Activated B cell treated with CpG ODN at 0.5 μM for 24 hours (primary cell): ENCODE results near the gene ASTN2. TPM values are rescaled to one million over a fixed set of nuclear protein-coding genes. Genes with fewer than 3 reads are reported as not detected.

Source experiments
- ATAC-seq: fragments of 200-7000 bp; cut with Tn5 transposase; one replicate; pipeline ENCODE4 v1.10.0; 2021; ENCODE audit warnings: low read depth, mild to moderate bottlenecking, moderate library complexity
- CTCF ChIA-PET: fragments of 350-600 bp; sonication (Branson Sonifier 250); formaldehyde crosslinking; loops from one replicate; lab custom pipeline; 2021; ENCODE audit warnings: antibody characterized with exemption; lab: Charles Lee
- POLR2A ChIA-PET: fragments of 350-600 bp; sonication (Branson Sonifier 250); formaldehyde crosslinking; loops from one replicate; lab custom pipeline; 2021; ENCODE audit warnings: antibody characterized with exemption; lab: Charles Lee
- DNase-seq: peaks from one replicate; pipeline ENCODE4 v3.0.0; 2022
- H3K27ac Mint-ChIP-seq: one replicate; pipeline ENCODE4 v1.8.0; 2020; ENCODE audit warnings: mixed read lengths
- H3K27me3 Mint-ChIP-seq: one replicate; pipeline ENCODE4 v1.8.0; 2021; ENCODE audit warnings: mixed read lengths
- H3K36me3 Mint-ChIP-seq: one replicate; pipeline ENCODE4 v1.8.0; 2021; ENCODE audit warnings: low read depth, mixed read lengths
- H3K4me1 Mint-ChIP-seq: one replicate; pipeline ENCODE4 v1.8.0; 2021; ENCODE audit warnings: mixed read lengths
- H3K4me3 Mint-ChIP-seq: one replicate; pipeline ENCODE4 v1.8.0; 2020; ENCODE audit warnings: mild to moderate bottlenecking, mixed read lengths
- H3K9me3 Mint-ChIP-seq: one replicate; pipeline ENCODE4 v1.8.0; 2020; ENCODE audit warnings: mixed read lengths
- CTCF ChIP-seq: fragments of 200-600 bp; IDR thresholded peaks from one replicate; pipeline ENCODE4 v1.8.0; 2022; ENCODE audit warnings: antibody characterized with exemption, mild to moderate bottlenecking
- intact Hi-C: fragments of 100-400 bp; cut with micrococcal nuclease; formaldehyde crosslinking; loops from one replicate; pipeline ENCODE4 v1.15.1; 2024
- total RNA-seq: library from RNA; stranded (reverse); gene quantifications from 2 replicates; pipeline ENCODE4 v1.2.3, GENCODE V29; 2022

The ASTN2 gene
- total RNA-seq, 1 donor from 2014 or later, result 2.3 TPM

GRCh38 chr9:117247266-117247665 is 167.6 kb downstream of the ASTN2 start:
- H3K27me3 Mint-ChIP-seq, result peaks cover 4% of the 10 kb centered on the region
- no peaks in the 10 kb centered on the region for H3K4me1 Mint-ChIP-seq
- H3K4me3 Mint-ChIP-seq, result no peak overlapping the region
- CTCF ChIA-PET, result no interaction called here
- intact Hi-C loops, result no loop called here
- no peak for DNase-seq
- TF ChIP-seq CTCF, result no peak
- POLR2A ChIA-PET, result no interaction called here
- H3K9me3 Mint-ChIP-seq, result no peaks in the 10 kb centered on the region
- no peak overlapping the region for H3K27ac Mint-ChIP-seq
- H3K36me3 Mint-ChIP-seq, result no peaks in the 10 kb centered on the region
- ATAC-seq, result no peak

- ChIA-PET CTCF (no interaction called here), POLR2A (no interaction called here)
- ATAC-seq (no peak), DNase-seq (no peak)
- Mint-ChIP-seq H3K4me3 (no peak overlapping the region), H3K4me1 (no peaks in the 10 kb centered on the region), H3K27ac (no peak overlapping the region), H3K27me3 (peaks cover 4% of the 10 kb centered on the region), H3K9me3 (no peaks in the 10 kb centered on the region), H3K36me3 (no peaks in the 10 kb centered on the region)
- intact Hi-C loops, result no loop called here
- TF ChIP-seq CTCF, result no peak
These were observed 169.6 kb downstream of the ASTN2 start for GRCh38 chr9:117245175-117245829.

- POLR2A ChIA-PET, result no interaction called here
- Mint-ChIP-seq H3K36me3 (no peaks in the 10 kb centered on the region), H3K27me3 (peaks cover 4% of the 10 kb centered on the region), H3K27ac (no peak overlapping the region), H3K9me3 (no peaks in the 10 kb centered on the region), H3K4me1 (no peaks in the 10 kb centered on the region), H3K4me3 (no peak overlapping the region)
- intact Hi-C loops, result no loop called here
- CTCF ChIA-PET, result no interaction called here
- no peak for TF ChIP-seq CTCF
- no peak for ATAC-seq
- no peak for DNase-seq
These were observed 172.8 kb downstream of the ASTN2 start for GRCh38 chr9:117242082-117242481.

GRCh38 chr9:117239428-117239827 is 175.4 kb downstream of the ASTN2 start:
- Mint-ChIP-seq H3K27me3 (no peaks in the 10 kb centered on the region), H3K4me3 (no peak overlapping the region), H3K36me3 (no peaks in the 10 kb centered on the region), H3K27ac (no peak overlapping the region), H3K9me3 (no peaks in the 10 kb centered on the region), H3K4me1 (no peaks in the 10 kb centered on the region)
- ChIA-PET POLR2A (no interaction called here), CTCF (no interaction called here)
- ATAC-seq (no peak), DNase-seq (no peak)
- intact Hi-C loops, result no loop called here
- no peak for TF ChIP-seq CTCF

GRCh38 chr9:117234103-117234502 is 180.8 kb downstream of the ASTN2 start:
- no peak overlapping the region for H3K27ac Mint-ChIP-seq
- ChIA-PET CTCF (no interaction called here), POLR2A (no interaction called here)
- H3K36me3 Mint-ChIP-seq, result no peaks in the 10 kb centered on the region
- ATAC-seq (no peak), DNase-seq (no peak)
- intact Hi-C loops, result no loop called here
- H3K27me3 Mint-ChIP-seq, result no peaks in the 10 kb centered on the region
- no peak overlapping the region for H3K4me3 Mint-ChIP-seq
- H3K9me3 Mint-ChIP-seq, result no peaks in the 10 kb centered on the region
- H3K4me1 Mint-ChIP-seq, result no peaks in the 10 kb centered on the region
- no peak for TF ChIP-seq CTCF
